Measurements from ENCODE around the gene WBP1. TPM values are rescaled to one million over a fixed set of nuclear protein-coding genes. Genes with fewer than 3 reads are reported as not detected.
A peak's percentile ranks its signal among the peaks of the same experiment; 100 is the strongest.

The WBP1 gene
- total RNA-seq, 1 experiment from 2014 or later, result 67.6 TPM

DNA sequence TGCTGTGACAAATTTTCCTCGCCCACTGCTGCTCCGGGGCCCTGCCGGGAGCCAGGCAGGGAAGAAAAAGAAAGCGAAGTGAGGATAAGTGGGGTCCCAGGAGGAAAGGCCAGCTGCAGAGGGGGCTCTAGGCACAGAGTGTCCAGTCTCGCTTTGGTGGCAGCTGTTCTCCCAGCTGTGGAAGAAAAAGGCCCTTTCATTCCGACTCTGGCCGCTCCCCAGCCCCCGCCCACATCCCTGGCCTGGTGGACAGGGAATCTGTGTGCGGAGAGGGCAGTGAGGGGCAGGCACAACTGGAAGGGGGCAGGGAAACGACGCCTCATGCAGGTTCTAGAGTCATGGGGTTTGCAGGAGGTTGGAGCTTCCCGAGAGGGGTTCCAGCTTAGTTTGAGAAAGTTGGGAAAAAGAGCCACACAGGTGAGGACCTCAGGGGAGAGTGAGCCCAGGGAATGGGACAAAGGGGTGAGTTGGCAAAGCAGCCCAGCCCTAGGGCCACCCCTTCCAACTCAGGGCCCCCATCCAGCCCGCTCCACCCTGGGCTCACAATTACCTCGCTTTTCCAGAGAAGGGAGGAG lies 18.3 kb upstream of the WBP1 start:
- ATAC-seq, result no peak
- H3K27me3 ChIP-seq (ENCODE audit: control insufficient read depth, insufficient read depth, low read length), result peaks cover 1% of the 10 kb centered on the region; the same call in 1 of the 2 replicates
- TF ChIP-seq, protein P1, sequence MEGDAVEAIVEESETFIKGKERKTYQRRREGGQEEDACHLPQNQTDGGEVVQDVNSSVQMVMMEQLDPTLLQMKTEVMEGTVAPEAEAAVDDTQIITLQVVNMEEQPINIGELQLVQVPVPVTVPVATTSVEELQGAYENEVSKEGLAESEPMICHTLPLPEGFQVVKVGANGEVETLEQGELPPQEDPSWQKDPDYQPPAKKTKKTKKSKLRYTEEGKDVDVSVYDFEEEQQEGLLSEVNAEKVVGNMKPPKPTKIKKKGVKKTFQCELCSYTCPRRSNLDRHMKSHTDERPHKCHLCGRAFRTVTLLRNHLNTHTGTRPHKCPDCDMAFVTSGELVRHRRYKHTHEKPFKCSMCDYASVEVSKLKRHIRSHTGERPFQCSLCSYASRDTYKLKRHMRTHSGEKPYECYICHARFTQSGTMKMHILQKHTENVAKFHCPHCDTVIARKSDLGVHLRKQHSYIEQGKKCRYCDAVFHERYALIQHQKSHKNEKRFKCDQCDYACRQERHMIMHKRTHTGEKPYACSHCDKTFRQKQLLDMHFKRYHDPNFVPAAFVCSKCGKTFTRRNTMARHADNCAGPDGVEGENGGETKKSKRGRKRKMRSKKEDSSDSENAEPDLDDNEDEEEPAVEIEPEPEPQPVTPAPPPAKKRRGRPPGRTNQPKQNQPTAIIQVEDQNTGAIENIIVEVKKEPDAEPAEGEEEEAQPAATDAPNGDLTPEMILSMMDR (IDR thresholded peaks at IDR 0.05), result no peak
- no peak for TF ChIP-seq SIN3A (IDR thresholded peaks at IDR 0.05; ENCODE audit: borderline replicate concordance, insufficient read depth, low read depth, low read length)
- TF ChIP-seq REST (IDR thresholded peaks at IDR 0.05; ENCODE audit: insufficient read depth in 1 of 2, low read depth in 2 of 2, low read length in 1 of 2), result no peak
- TF ChIP-seq POLR2AphosphoS5 (IDR thresholded peaks at IDR 0.05; ENCODE audit: low read depth, low read length), result no peak
- TF ChIP-seq TCF7L2 (IDR thresholded peaks at IDR 0.05; ENCODE audit: low read depth, low read length), result no peak
- no peak for DNase-seq (ENCODE audit: low read depth, low spot score)
- CTCF ChIA-PET, result no interaction called here
- no TSS peak for BruUV-seq (replicated peaks)
- H3K4me3 ChIP-seq (ENCODE audit: low read depth in 2 of 2, low read length in 2 of 2), result peak overlapping the region; percentile 67 to 93
- H3K9me3 ChIP-seq (ENCODE audit: control insufficient read depth, insufficient read depth, low read depth, low read length), result no peaks in the 10 kb centered on the region
- H3K36me3 ChIP-seq (ENCODE audit: control insufficient read depth, insufficient read depth, low read length), result no peaks in the 10 kb centered on the region
- in situ Hi-C loops (cut with HindIII; ENCODE audit: low pct_unique_long_range_greater_than_20kb, low sequenced_read_pairs) (no loop called here), intact Hi-C loops (cut with micrococcal nuclease; ENCODE audit: unreplicated experiment) (no loop called here)
- POLR2A ChIA-PET, result interaction anchor here (0.6 to 1.5 kb wide), 2 partner anchors 18 to 19 kb away, joined by 3 to 4 read pairs; partner anchors contain the start of genes C2orf81 and WDR54
- peak overlapping the region; percentile 90 for H3K27ac ChIP-seq (ENCODE audit: low read length)
- peaks cover 10% of the 10 kb centered on the region for H3K4me1 ChIP-seq (ENCODE audit: control insufficient read depth, insufficient read depth, low read length)

DNA sequence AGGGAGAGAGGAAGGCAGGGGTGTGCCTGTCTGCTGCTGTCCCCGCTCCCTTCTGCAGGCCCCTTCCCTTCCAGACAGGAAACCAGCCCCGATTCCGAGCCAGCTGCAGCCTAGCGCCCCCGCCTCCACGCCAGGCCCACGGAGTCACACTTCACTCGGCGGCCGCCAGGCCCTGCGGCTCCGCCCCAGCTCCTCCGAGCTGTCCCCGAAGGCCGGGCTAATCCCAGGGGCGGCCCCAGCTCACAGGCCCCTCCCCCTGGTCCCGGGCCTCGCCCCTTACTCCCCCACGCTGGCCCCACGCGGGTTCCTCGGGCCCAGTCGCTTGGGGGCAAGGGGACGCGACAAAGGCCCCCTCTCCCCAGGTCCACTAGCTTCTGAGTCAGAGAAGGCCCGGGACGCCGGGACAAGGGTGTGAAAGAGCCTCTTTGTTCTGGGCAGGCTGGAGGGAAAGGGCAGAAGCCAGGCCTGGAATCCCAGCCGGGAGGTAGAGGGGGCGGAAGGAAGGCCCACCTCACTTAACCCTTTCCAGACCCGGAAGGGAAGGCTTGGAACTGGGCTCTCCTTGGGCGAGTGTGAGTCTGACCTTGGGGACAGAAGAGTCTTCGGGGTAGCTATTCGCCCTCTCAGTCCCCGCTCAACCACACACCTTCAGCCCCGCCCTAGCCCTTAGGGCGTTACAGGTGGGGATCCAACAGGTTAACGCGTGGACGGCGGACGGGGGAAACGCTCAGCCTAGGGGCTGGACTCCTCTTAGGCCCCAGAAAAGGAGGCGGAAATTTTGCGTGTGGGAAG lies 17.7 kb upstream of the WBP1 start:
- DNase-seq (ENCODE audit: low read depth, low spot score) (no peak), ATAC-seq (peak; percentile 90)
- H3K4me1 ChIP-seq (ENCODE audit: control insufficient read depth, insufficient read depth, low read length), result peaks cover 10% of the 10 kb centered on the region
- peaks cover 3% of the 10 kb centered on the region; the same call in 1 of the 2 replicates for H3K27me3 ChIP-seq (ENCODE audit: control insufficient read depth, insufficient read depth, low read length)
- in situ Hi-C loops (cut with HindIII; ENCODE audit: low pct_unique_long_range_greater_than_20kb, low sequenced_read_pairs) (no loop called here), intact Hi-C loops (cut with micrococcal nuclease; ENCODE audit: unreplicated experiment) (no loop called here)
- ChIA-PET CTCF (no interaction called here), POLR2A (interaction anchor here (0.6 to 1.5 kb wide), 2 partner anchors 17 to 19 kb away, joined by 3 to 4 read pairs; partner anchors contain the start of genes C2orf81 and WDR54)
- H3K9me3 ChIP-seq (ENCODE audit: control insufficient read depth, insufficient read depth, low read depth, low read length), result no peaks in the 10 kb centered on the region
- BruUV-seq (replicated peaks), result TSS peak; percentile 78
- peak overlapping the region; percentile 90 for H3K27ac ChIP-seq (ENCODE audit: low read length)
- no peak for TF ChIP-seq REST (IDR thresholded peaks at IDR 0.05; ENCODE audit: insufficient read depth in 1 of 2, low read depth in 2 of 2, low read length in 1 of 2)
- TF ChIP-seq POLR2AphosphoS5 (IDR thresholded peaks at IDR 0.05; ENCODE audit: low read depth, low read length), result peak; percentile 52; the same call in 1 of the 2 replicates
- peak overlapping the region; percentile 67 to 93 for H3K4me3 ChIP-seq (ENCODE audit: low read depth in 2 of 2, low read length in 2 of 2)
- H3K36me3 ChIP-seq (ENCODE audit: control insufficient read depth, insufficient read depth, low read length), result no peaks in the 10 kb centered on the region
